Naive thymus-derived CD4-positive, alpha-beta T cell (primary cell): Measurements from ENCODE around the gene PSMD3. TPM values are rescaled to one million over a fixed set of nuclear protein-coding genes. Genes with fewer than 3 reads are reported as not detected.

Experiments used
- ATAC-seq: fragments of 150-1000 bp; cut with Tn5 transposase; 2 replicates; pipeline ENCODE4 v1.10.0; 2021; ENCODE audit warnings: mild to moderate bottlenecking, moderate library complexity
- CTCF ChIA-PET: fragments of 350-600 bp; sonication (Branson Sonifier 250); formaldehyde crosslinking; loops from one replicate; lab custom pipeline; 2021; ENCODE audit warnings: antibody characterized with exemption; lab: Charles Lee
- POLR2A ChIA-PET: fragments of 350-600 bp; sonication (Branson Sonifier 250); formaldehyde crosslinking; loops from one replicate; lab custom pipeline; 2021; ENCODE audit warnings: antibody characterized with exemption, inconsistent platforms; lab: Charles Lee
- DNase-seq, 9 donors: peaks; one replicate each; pipeline versions ENCODE4 v3.0.0 to v3.0.0-alpha.2; 2020 to 2022; ENCODE audit warnings: mixed read lengths in 1 of 9
- H3K27ac ChIP-seq: one replicate; pipeline ENCODE4 v1.7.0; 2013; ENCODE audit warnings: mild to moderate bottlenecking, low read depth, low read length, moderate library complexity
- H3K27me3 ChIP-seq, 2 donors: one replicate each; pipeline ENCODE4 v1.7.0; 2013; ENCODE audit warnings: low read length in 2 of 2, mild to moderate bottlenecking in 2 of 2, moderate library complexity in 2 of 2; ENCODE audit not compliant: control insufficient read depth in 2 of 2, insufficient read depth in 2 of 2
- H3K36me3 ChIP-seq, 3 experiments: 1 replicate in 2 of 3; 2 replicates in 1 of 3; pipeline ENCODE4 v1.7.0; 2013; ENCODE audit warnings: low read length in 3 of 3, mild to moderate bottlenecking in 3 of 3, moderate library complexity in 1 of 3; ENCODE audit not compliant: insufficient read depth in 3 of 3, control insufficient read depth in 2 of 3
- H3K4me1 ChIP-seq, 2 donors: one replicate each; pipeline ENCODE4 v1.7.0; 2013; ENCODE audit warnings: low read length in 2 of 2, mild to moderate bottlenecking in 2 of 2, moderate library complexity in 1 of 2; ENCODE audit not compliant: control insufficient read depth in 2 of 2, insufficient read depth in 2 of 2
- H3K4me3 ChIP-seq: 2 replicates; pipeline ENCODE4 v1.7.0; 2013; ENCODE audit warnings: mild to moderate bottlenecking, low read length
- H3K9me3 ChIP-seq, 3 experiments: 1 replicate in 2 of 3; 2 replicates in 1 of 3; pipeline ENCODE4 v1.7.0; 2013; ENCODE audit warnings: low read length in 3 of 3; ENCODE audit not compliant: control insufficient read depth in 2 of 3
- H3K27ac Mint-ChIP-seq, 9 donors: one replicate each; pipeline ENCODE4 v1.8.0; 2020 to 2022; ENCODE audit warnings: mixed read lengths in 9 of 9, mild to moderate bottlenecking in 8 of 9, moderate library complexity in 5 of 9, inconsistent platforms in 2 of 9
- H3K27me3 Mint-ChIP-seq, 5 donors: one replicate each; pipeline ENCODE4 v1.8.0; 2021 to 2022; ENCODE audit warnings: mixed read lengths in 5 of 5, mild to moderate bottlenecking in 1 of 5
- H3K36me3 Mint-ChIP-seq, 5 donors: one replicate each; pipeline ENCODE4 v1.8.0; 2020 to 2022; ENCODE audit warnings: mixed read lengths in 5 of 5, mild to moderate bottlenecking in 3 of 5, inconsistent platforms in 1 of 5
- H3K4me1 Mint-ChIP-seq, 7 donors: one replicate each; pipeline ENCODE4 v1.8.0; 2020 to 2022; ENCODE audit warnings: mixed read lengths in 7 of 7, mild to moderate bottlenecking in 3 of 7, inconsistent platforms in 1 of 7
- H3K4me3 Mint-ChIP-seq, 10 donors: one replicate each; pipeline ENCODE4 v1.8.0; 2020 to 2022; ENCODE audit warnings: mild to moderate bottlenecking in 10 of 10, mixed read lengths in 10 of 10, moderate library complexity in 6 of 10, inconsistent platforms in 2 of 10
- H3K9me3 Mint-ChIP-seq, 11 donors: one replicate each; pipeline ENCODE4 v1.8.0; 2020 to 2022; ENCODE audit warnings: mixed read lengths in 11 of 11, mild to moderate bottlenecking in 4 of 11, inconsistent platforms in 1 of 11, moderate library complexity in 1 of 11
- intact Hi-C, 2 donors: fragments of 100-400 bp; cut with micrococcal nuclease; formaldehyde crosslinking; loops; one replicate each; pipeline ENCODE4 v1.15.1; 2023
- polyA plus RNA-seq, 2 donors: library from polyadenylated mRNA; unstranded; fragments of 300-500 nt; fragmentation: Illumina TruSeq; gene quantifications; one replicate each; pipeline ENCODE4 v1.2.3, GENCODE V29; 2021
- total RNA-seq, 6 experiments: library from RNA in 5 of 6; stranded (reverse) in 5 of 6; gene quantifications; 1 replicate in 5 of 6; 2 replicates in 1 of 6; pipeline ENCODE4 v1.2.3 and lab custom pipeline; 2021 to 2026

PSMD3 gene
- total and polyA plus RNA-seq, 7 experiments from 2014 or later, result 44.6 to 111 (median 66.5) TPM

DNA sequence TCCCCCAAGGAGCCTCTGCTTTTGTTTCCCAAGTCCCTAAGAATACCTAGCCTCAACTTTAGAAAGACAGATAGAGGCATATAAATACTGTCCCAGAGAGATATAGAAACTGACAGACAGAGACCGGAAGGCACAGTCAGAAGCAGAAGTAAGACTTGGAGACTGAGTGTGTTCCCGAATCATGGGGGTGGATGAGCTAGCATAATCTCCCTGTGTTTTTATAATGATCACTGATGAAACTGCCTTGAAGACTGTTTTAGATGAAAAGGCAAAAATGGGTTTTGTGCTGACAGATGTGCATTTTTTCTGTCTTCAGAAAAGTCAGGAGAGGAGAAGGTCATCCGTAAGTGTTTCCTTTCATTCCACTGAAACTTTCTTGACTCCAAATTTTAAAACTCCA lies 8.3 kb upstream of the PSMD3 start:
- Mint-ChIP-seq H3K27me3 (peaks cover 0 to 39% (median 7%) of the 10 kb centered on the region in 5 donors), H3K9me3 (no peaks in the 10 kb centered on the region), H3K36me3 (peaks cover 0 to 8% (median 0%) of the 10 kb centered on the region in 5 donors), H3K4me3 (no peak overlapping the region), H3K27ac (no peak overlapping the region), H3K4me1 (peaks cover 0 to 2% (median under 1%) of the 10 kb centered on the region in 7 donors)
- ChIA-PET POLR2A (interaction anchor here (0.6 kb wide), 1 partner anchor 166 kb away, joined by 3 read pairs; no protein-coding TSS in a partner anchor), CTCF (no interaction called here)
- Histone ChIP-seq H3K27ac (no peak overlapping the region), H3K9me3 (no peaks in the 10 kb centered on the region), H3K27me3 (no peaks in the 10 kb centered on the region), H3K4me1 (no peaks in the 10 kb centered on the region), H3K36me3 (no peaks in the 10 kb centered on the region), H3K4me3 (no peak overlapping the region)
- intact Hi-C loops, result no loop called here
- DNase-seq (no peak), ATAC-seq (peak; percentile 57)

- no peaks in the 10 kb centered on the region for H3K36me3 ChIP-seq
- ChIA-PET CTCF (no interaction called here), POLR2A (no interaction called here)
- H3K4me3 ChIP-seq, result no peak overlapping the region
- intact Hi-C loops, result no loop called here
- no peak overlapping the region for H3K27ac ChIP-seq
- H3K27ac Mint-ChIP-seq, result peak overlapping the region in 1 of 9 donors; percentile 26
- DNase-seq (no peak), ATAC-seq (no peak)
- H3K9me3 Mint-ChIP-seq, result no peaks in the 10 kb centered on the region
- H3K4me1 ChIP-seq, result no peaks in the 10 kb centered on the region
- no peak overlapping the region for H3K4me3 Mint-ChIP-seq
- peaks cover 0 to 7% (median 0%) of the 10 kb centered on the region in 5 donors for H3K36me3 Mint-ChIP-seq
- no peaks in the 10 kb centered on the region for H3K9me3 ChIP-seq
- H3K4me1 Mint-ChIP-seq, result no peaks in the 10 kb centered on the region
- H3K27me3 ChIP-seq, result no peaks in the 10 kb centered on the region
- H3K27me3 Mint-ChIP-seq, result peaks cover 0 to 41% (median 7%) of the 10 kb centered on the region in 5 donors
These were observed 7.1 kb upstream of the PSMD3 start for GRCh38 chr17:39973496-39973895.

GRCh38 chr17:39974433-39974832 lies 6.2 kb upstream of the PSMD3 start:
- Histone ChIP-seq H3K9me3 (no peaks in the 10 kb centered on the region), H3K4me1 (peaks cover 0 to 2% of the 10 kb centered on the region in 2 donors), H3K27ac (no peak overlapping the region), H3K36me3 (no peaks in the 10 kb centered on the region), H3K4me3 (no peak overlapping the region), H3K27me3 (no peaks in the 10 kb centered on the region)
- H3K4me3 Mint-ChIP-seq, result no peak overlapping the region
- H3K4me1 Mint-ChIP-seq, result peaks cover 2 to 5% (median 3%) of the 10 kb centered on the region in 7 donors
- H3K27ac Mint-ChIP-seq, result no peak overlapping the region
- POLR2A ChIA-PET, result no interaction called here
- peaks cover 0 to 7% (median 0%) of the 10 kb centered on the region in 5 donors for H3K36me3 Mint-ChIP-seq
- peaks cover 0 to 42% (median 7%) of the 10 kb centered on the region in 5 donors for H3K27me3 Mint-ChIP-seq
- ATAC-seq (no peak), DNase-seq (no peak)
- CTCF ChIA-PET, result no interaction called here
- intact Hi-C loops, result no loop called here
- H3K9me3 Mint-ChIP-seq, result no peaks in the 10 kb centered on the region

GRCh38 chr17:39975801-39976200 lies 4.8 kb upstream of the PSMD3 start:
- POLR2A ChIA-PET, result interaction anchor here (0.6 to 0.7 kb wide), 2 partner anchors 29 to 1737 kb away, joined by 3 to 5 read pairs; no protein-coding TSS in a partner anchor

DNA sequence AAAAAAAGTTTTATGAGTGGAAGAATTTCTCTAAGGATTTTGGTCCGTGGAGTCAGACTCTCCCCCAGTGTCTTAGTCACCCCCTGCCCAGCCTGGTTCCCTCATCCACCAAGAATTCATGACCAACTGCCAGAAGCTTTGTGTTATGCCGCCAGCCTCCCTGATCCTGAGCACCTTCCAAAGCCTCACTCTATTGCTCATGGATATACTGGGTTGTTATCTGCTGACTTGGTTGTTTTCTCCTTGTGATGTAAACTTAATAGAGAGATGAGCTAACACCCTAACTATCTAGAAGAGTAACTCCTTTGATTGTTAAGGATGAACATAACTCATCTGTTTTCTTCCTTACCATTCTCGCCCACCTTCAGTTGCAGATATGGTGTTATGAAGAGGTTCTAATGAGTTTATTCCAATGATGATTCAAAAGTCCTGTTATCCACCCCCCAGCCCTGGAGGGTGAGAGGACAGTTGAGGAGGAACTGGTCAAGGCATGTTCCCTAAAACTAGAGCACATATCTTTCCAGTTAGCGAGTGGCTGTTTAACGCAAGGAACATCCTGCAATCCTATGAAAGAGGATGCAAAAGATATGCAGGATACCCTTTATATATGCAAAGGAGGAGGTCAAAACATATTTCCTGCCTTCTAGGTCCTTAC lies 1.5 kb upstream of the PSMD3 start:
- Mint-ChIP-seq H3K4me1 (peaks cover 22 to 41% (median 39%) of the 10 kb centered on the region in 7 donors), H3K27ac (peak overlapping the region in 3 of 9 donors; percentile 38 to 90 (median 41)), H3K9me3 (peaks cover 0 to 1% (median 0%) of the 10 kb centered on the region in 11 donors), H3K36me3 (peaks cover 0 to 4% (median 0%) of the 10 kb centered on the region in 5 donors), H3K27me3 (peaks cover 0 to 14% (median 2%) of the 10 kb centered on the region in 5 donors), H3K4me3 (peak overlapping the region in 9 of 10 donors; percentile 19 to 97 (median 92))
- Histone ChIP-seq H3K27me3 (no peaks in the 10 kb centered on the region), H3K4me3 (no peak overlapping the region), H3K27ac (no peak overlapping the region), H3K36me3 (peaks cover 0 to 7% (median 0%) of the 10 kb centered on the region in 3 experiments), H3K9me3 (no peaks in the 10 kb centered on the region), H3K4me1 (peaks cover 17 to 23% of the 10 kb centered on the region in 2 donors)
- CTCF ChIA-PET, result interaction anchor here (1.0 to 4.6 kb wide), 4 partner anchors 23 to 134 kb away, joined by 4 to 41 read pairs (median 16); partner anchors contain the start of genes LRRC3C and ORMDL3
- POLR2A ChIA-PET, result interaction anchor here (1.6 to 2.9 kb wide), 4 partner anchors 17 to 53 kb away, joined by 4 to 21 read pairs (median 12); partner anchors contain the start of gene GSDMA
- intact Hi-C loops, result no loop called here
- no peak for DNase-seq
- no peak for ATAC-seq

More at GRCh38 chr17:39975801-39976200, 4.8 kb upstream of the PSMD3 start:
- Histone ChIP-seq H3K9me3 (no peaks in the 10 kb centered on the region), H3K4me3 (no peak overlapping the region), H3K27me3 (no peaks in the 10 kb centered on the region), H3K27ac (no peak overlapping the region), H3K4me1 (peaks cover 0 to 8% of the 10 kb centered on the region in 2 donors), H3K36me3 (peaks cover 0 to 1% (median 0%) of the 10 kb centered on the region in 3 experiments)
- Mint-ChIP-seq H3K9me3 (peaks cover 0 to 1% (median 0%) of the 10 kb centered on the region in 11 donors), H3K27me3 (peaks cover 0 to 34% (median 7%) of the 10 kb centered on the region in 5 donors), H3K4me1 (peaks cover 8 to 16% (median 13%) of the 10 kb centered on the region in 7 donors), H3K36me3 (no peaks in the 10 kb centered on the region), H3K27ac (no peak overlapping the region), H3K4me3 (no peak overlapping the region)
- DNase-seq, result no peak
- intact Hi-C loops, result no loop called here
- no peak for ATAC-seq
- CTCF ChIA-PET, result interaction anchor here (0.6 kb wide), 1 partner anchor 23 kb away, joined by 3 read pairs; no protein-coding TSS in a partner anchor

DNA sequence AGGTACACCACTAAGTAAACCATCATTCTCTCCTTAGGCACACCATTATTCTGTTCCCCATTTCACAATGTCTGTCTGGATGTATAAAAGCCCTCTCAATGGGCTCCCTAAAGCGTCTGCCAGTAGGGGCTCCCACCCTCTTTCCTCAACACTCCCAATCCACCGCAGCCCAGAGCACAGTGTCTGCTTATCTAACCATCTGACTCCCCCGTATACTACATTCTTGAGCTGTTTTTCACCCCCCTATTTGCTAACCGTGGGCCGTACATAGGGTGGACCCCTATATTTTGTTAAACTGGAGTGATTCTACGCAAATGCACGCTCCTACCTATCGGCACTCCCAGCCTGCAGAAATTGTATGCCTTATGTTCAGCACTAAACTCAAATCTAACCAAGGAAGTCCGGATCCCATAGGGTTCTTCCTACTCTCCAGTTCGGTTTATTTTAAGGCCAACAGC lies 685 bp upstream of the PSMD3 start:
- Mint-ChIP-seq H3K4me3 (peak overlapping the region; percentile 89 to 97 (median 94)), H3K9me3 (peaks cover 0 to 1% (median 0%) of the 10 kb centered on the region in 11 donors), H3K27me3 (peaks cover 0 to 14% (median 0%) of the 10 kb centered on the region in 5 donors), H3K36me3 (peaks cover 0 to 10% (median 4%) of the 10 kb centered on the region in 5 donors), H3K27ac (peak overlapping the region; percentile 89 to 96 (median 93)), H3K4me1 (peaks cover 22 to 46% (median 43%) of the 10 kb centered on the region in 7 donors)
- intact Hi-C loops, result loop anchor here (1.0 to 5.0 kb wide), 16 partner anchors 16 to 362 kb away; partner anchors contain the start of genes LRRC3C (in 2 of the 2), MIEN1 (in 2 of the 2), ORMDL3 (in 2 of the 2) and STARD3 (in 2 of the 2)
- POLR2A ChIA-PET, result interaction anchor here (0.6 to 2.9 kb wide), 27 partner anchors 18 to 1111 kb away, joined by 3 to 21 read pairs (median 4); partner anchors contain the start of genes GSDMA, IKZF3, LRRC3C and MED24
- H3K27ac ChIP-seq, result peak overlapping the region; percentile 77
- H3K27me3 ChIP-seq, result no peaks in the 10 kb centered on the region
- H3K4me1 ChIP-seq, result peaks cover 17 to 23% of the 10 kb centered on the region in 2 donors
- CTCF ChIA-PET, result interaction anchor here (0.7 to 4.6 kb wide), 11 partner anchors 16 to 712 kb away, joined by 3 to 41 read pairs (median 3); partner anchors contain the start of genes LRRC3C and ORMDL3
- DNase-seq (peak in 2 of 9 donors; percentile 17 to 29), ATAC-seq (peak; percentile 4)
- H3K4me3 ChIP-seq, result peak overlapping the region; percentile 63
- no peaks in the 10 kb centered on the region for H3K9me3 ChIP-seq
- peaks cover 0 to 14% (median 4%) of the 10 kb centered on the region in 3 experiments for H3K36me3 ChIP-seq
